HepG2 (cell line): ENCODE measurements around the gene RPS5. TPM values are rescaled to one million over a fixed set of nuclear protein-coding genes. Genes with fewer than 3 reads are reported as not detected.

Experiments
- ARNT2 ChIP-seq: sonication (generic); formaldehyde crosslinking; IDR thresholded peaks from 2 replicates; pipeline ENCODE4 v1.8.0; 2022; ENCODE audit warnings: mild to moderate bottlenecking, low read depth, missing genetic modification reagents, moderate library complexity
- CBFB ChIP-seq: sonication (generic); formaldehyde crosslinking; IDR thresholded peaks from 2 replicates; pipeline ENCODE4 v1.4.0; 2020; ENCODE audit warnings: missing genetic modification reagents
- DNMT3B ChIP-seq: conservative IDR thresholded peaks from 2 replicates; pipeline ENCODE4 v1.6.1; 2016; ENCODE audit warnings: missing biosample characterization, control low read depth
- KMT2A ChIP-seq: sonication (generic); formaldehyde crosslinking; IDR thresholded peaks from 2 replicates; pipeline ENCODE4 v1.4.0; 2020; ENCODE audit warnings: missing genetic modification reagents
- MBD4 ChIP-seq: IDR thresholded peaks from 2 replicates; pipeline ENCODE4 v1.6.1; 2012; ENCODE audit warnings: low read length, inconsistent platforms, borderline replicate concordance
- MIER2 ChIP-seq: IDR thresholded peaks from 2 replicates; pipeline ENCODE4 v1.6.1; 2016; ENCODE audit warnings: missing biosample characterization, missing genetic modification reagents
- MTERF4 ChIP-seq: sonication (generic); formaldehyde crosslinking; IDR thresholded peaks from 2 replicates; pipeline ENCODE4 v1.8.0; 2023; ENCODE audit warnings: mild to moderate bottlenecking, missing genetic modification reagents
- NRL ChIP-seq: sonication (generic); formaldehyde crosslinking; IDR thresholded peaks from 2 replicates; pipeline ENCODE4 v1.5.0; 2020; ENCODE audit warnings: missing genetic modification reagents, mild to moderate bottlenecking, moderate library complexity, borderline replicate concordance
- RARG ChIP-seq: sonication (generic); formaldehyde crosslinking; IDR thresholded peaks from 2 replicates; pipeline ENCODE4 v1.4.0; 2020; ENCODE audit warnings: low read depth, mild to moderate bottlenecking, missing genetic modification reagents
- TEAD2 ChIP-seq: sonication (generic); formaldehyde crosslinking; IDR thresholded peaks from 2 replicates; pipeline ENCODE4 v1.9.0; 2021; ENCODE audit warnings: missing genetic modification reagents
- THAP7 ChIP-seq: sonication (generic); formaldehyde crosslinking; IDR thresholded peaks from 2 replicates; pipeline ENCODE4 v1.8.1; 2023; ENCODE audit warnings: mild to moderate bottlenecking, missing genetic modification reagents
- TSC22D2 ChIP-seq: sonication (generic); formaldehyde crosslinking; IDR thresholded peaks from 2 replicates; pipeline ENCODE4 v1.5.1; 2020; ENCODE audit warnings: missing genetic modification reagents, mild to moderate bottlenecking, borderline replicate concordance
- ZGPAT ChIP-seq: IDR thresholded peaks from 2 replicates; pipeline ENCODE4 v1.6.1; 2016; ENCODE audit warnings: mild to moderate bottlenecking
- ZNF318 ChIP-seq: sonication (generic); formaldehyde crosslinking; IDR thresholded peaks from 2 replicates; pipeline ENCODE4 v1.4.0; 2020; ENCODE audit warnings: mild to moderate bottlenecking, missing genetic modification reagents
- ZNF44 ChIP-seq: sonication (generic); formaldehyde crosslinking; IDR thresholded peaks from 2 replicates; pipeline ENCODE4 v1.5.1; 2020; ENCODE audit warnings: mild to moderate bottlenecking, missing genetic modification reagents
- ZNF580 ChIP-seq: IDR thresholded peaks from 2 replicates; pipeline ENCODE4 v1.6.1; 2016; ENCODE audit warnings: low read depth, borderline replicate concordance
- ZSCAN12 ChIP-seq: sonication (generic); formaldehyde crosslinking; IDR thresholded peaks from 2 replicates; pipeline ENCODE4 v1.9.0; 2021; ENCODE audit warnings: mild to moderate bottlenecking, missing genetic modification reagents
- ZSCAN29 ChIP-seq: sonication (generic); formaldehyde crosslinking; conservative IDR thresholded peaks from 2 replicates; pipeline ENCODE4 v1.4.0; 2020; ENCODE audit warnings: mild to moderate bottlenecking, missing genetic modification reagents
- polyA plus RNA-seq, 8 experiments: library from polyadenylated mRNA; depleted of rRNA in 3 of 8; stranded (reverse) in 7 of 8; unstranded in 1 of 8; fragments of >200 nt; fragmentation: Illumina TruSeq in 4 of 8; extraction: Trizol in 4 of 8; gene quantifications; 2 replicates each; pipeline versions ENCODE4 v1.2.1 to v1.2.3, GENCODE V29; 2011 to 2016; ENCODE audit warnings: low read depth in 4 of 8, missing spikeins in 1 of 8, mixed read lengths in 1 of 8; ENCODE audit not compliant: insufficient read depth in 1 of 8
- total RNA-seq, 5 experiments: library from RNA; depleted of rRNA; stranded (reverse); fragments of >200 nt; fragmentation: Illumina TruSeq; extraction: Trizol; gene quantifications; 2 replicates each; pipeline ENCODE4 v1.2.3, GENCODE V29; 2016; ENCODE audit warnings: low read depth in 1 of 5

The RPS5 gene
- total and polyA plus RNA-seq, 2 of the 13 experiments (the other 11 are each of a cell fraction or from before 2014, with no cell fraction given): 1,544 to 4,408 TPM

- TF ChIP-seq ZNF318 (CRISPR knock-in tag): no peak
- TF ChIP-seq CBFB (CRISPR knock-in tag): peak; percentile 21
- TF ChIP-seq KMT2A (CRISPR knock-in tag): no peak; the same call in 1 of the 2 replicates
- TF ChIP-seq ZSCAN29: peak; percentile 48; the same call in 1 of the 2 replicates
- TF ChIP-seq TSC22D2 (CRISPR knock-in tag): peak; percentile 5; the same call in 1 of the 2 replicates
- TF ChIP-seq ZNF580 (CRISPR knock-in tag): peak; percentile 68; the same call in 1 of the 2 replicates
- peak; percentile 79; the same call in 1 of the 2 replicates for TF ChIP-seq RARG (CRISPR knock-in tag)
- TF ChIP-seq THAP7 (CRISPR knock-in tag): no peak; the same call in 1 of the 2 replicates
- peak; percentile 91 for TF ChIP-seq ZGPAT (CRISPR knock-in tag)
- TF ChIP-seq ZSCAN12: no peak; the same call in 1 of the 2 replicates
- no peak for TF ChIP-seq TEAD2 (CRISPR knock-in tag)
- no peak for TF ChIP-seq MBD4
- peak; percentile 76; the same call in 1 of the 2 replicates for TF ChIP-seq MTERF4 (CRISPR knock-in tag)
- peak; percentile 76 for TF ChIP-seq ARNT2 (CRISPR knock-in tag)
- no peak for TF ChIP-seq MIER2 (CRISPR knock-in tag)
- TF ChIP-seq DNMT3B (CRISPR knock-in tag): peak; percentile 32
- TF ChIP-seq NRL (CRISPR knock-in tag): peak; percentile 67
- TF ChIP-seq ZNF44: no peak; the same call in 1 of the 2 replicates
These were observed at the start of gene RPS5 (continued) for GRCh38 chr19:58386576-58387337.
